Inflammatory macrophage treated with lipopolysaccharide for 1 hour (primary cell): Measurements from ENCODE around the gene PIGZ.

ENCODE experiments used
- DNase-seq, 2 donors: peaks; one replicate each; pipeline ENCODE4 v3.0.0-alpha.2; 2020 to 2022

The PIGZ gene

GRCh38 chr3:196903740-196904139, 64.9 kb downstream of the PIGZ start:
- no peak for DNase-seq

GRCh38 chr3:196902296-196902695, 66.3 kb downstream of the PIGZ start:
- no peak for DNase-seq

- no peak for DNase-seq
Measured at GRCh38 chr3:196901768-196902167, 66.9 kb downstream of the PIGZ start.
